COR-L47 (cell line): ENCODE results near the gene RSL24D1.

Experiments
- DNase-seq: peaks from one replicate; lab custom pipeline; 2025; lab: John Stamatoyannopoulos, UW

RSL24D1 gene

GRCh38 chr15:55196458-55197361 lies at the start of gene RSL24D1:
TSS of gene RSL24D1 (minus strand) at chr15:55196941. CDS start at chr15:55196890, 51 bp downstream.
- DNase-seq, result peak; percentile 98

DNA sequence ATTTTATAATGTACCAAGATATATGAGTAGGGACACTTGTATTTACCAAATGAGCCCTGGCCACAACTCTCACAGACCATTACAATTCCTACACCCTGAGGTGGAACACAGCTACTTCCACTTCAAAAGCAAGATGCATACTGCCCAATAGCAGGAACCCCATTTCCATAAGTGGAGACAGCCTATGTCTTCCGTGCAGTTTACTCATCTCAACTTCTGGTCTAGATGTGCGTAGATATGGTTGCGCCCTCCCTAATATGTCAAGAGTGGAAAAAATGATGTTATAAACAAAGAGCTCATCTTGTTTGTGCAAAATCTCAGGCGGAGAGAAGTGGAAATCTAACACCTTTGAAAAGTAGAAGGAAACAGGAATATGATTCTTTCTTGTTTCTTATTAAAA lies 48.3 kb upstream of the RSL24D1 start:
- DNase-seq, result no peak

- no peak for DNase-seq
Observed at GRCh38 chr15:55241891-55242290, 45.1 kb upstream of the RSL24D1 start.

GRCh38 chr15:55241186-55241585 lies 44.4 kb upstream of the RSL24D1 start:
- DNase-seq, result no peak

DNA sequence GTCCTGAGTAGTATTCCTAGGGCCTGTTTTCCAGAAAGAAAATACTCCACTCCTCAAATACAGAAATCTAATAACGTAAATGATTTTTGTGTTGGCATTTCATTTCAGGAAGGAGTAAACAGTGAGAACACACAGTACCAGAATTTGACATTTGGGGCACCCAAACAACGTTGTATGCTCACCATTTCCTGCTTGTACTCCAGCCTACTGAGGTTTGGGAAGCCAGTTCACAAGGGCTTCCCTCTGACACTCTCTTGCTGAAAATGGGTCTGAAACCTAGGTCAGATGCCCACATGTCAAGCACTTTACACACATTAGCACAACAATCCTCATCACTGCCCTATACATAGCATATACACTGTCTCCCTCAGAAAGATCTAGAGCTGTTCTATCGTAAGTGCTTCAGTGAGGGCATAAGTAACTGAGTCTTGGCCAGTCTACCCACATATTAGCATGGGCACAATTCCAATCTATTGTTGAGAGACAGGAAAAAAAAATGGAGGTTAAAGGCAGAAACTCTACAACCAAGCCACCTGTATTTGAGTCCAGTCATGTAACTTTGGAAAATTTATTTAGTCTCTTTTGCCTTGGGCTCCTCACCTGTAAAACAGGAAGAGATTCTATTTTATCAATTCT lies 43.5 kb upstream of the RSL24D1 start:
- DNase-seq, result no peak

GRCh38 chr15:55239440-55240124 lies 42.8 kb upstream of the RSL24D1 start:
- no peak for DNase-seq

GRCh38 chr15:55238877-55239276 lies 42.1 kb upstream of the RSL24D1 start:
- DNase-seq, result no peak

- no peak for DNase-seq
Observed at GRCh38 chr15:55237219-55238130, 40.7 kb upstream of the RSL24D1 start.

DNA sequence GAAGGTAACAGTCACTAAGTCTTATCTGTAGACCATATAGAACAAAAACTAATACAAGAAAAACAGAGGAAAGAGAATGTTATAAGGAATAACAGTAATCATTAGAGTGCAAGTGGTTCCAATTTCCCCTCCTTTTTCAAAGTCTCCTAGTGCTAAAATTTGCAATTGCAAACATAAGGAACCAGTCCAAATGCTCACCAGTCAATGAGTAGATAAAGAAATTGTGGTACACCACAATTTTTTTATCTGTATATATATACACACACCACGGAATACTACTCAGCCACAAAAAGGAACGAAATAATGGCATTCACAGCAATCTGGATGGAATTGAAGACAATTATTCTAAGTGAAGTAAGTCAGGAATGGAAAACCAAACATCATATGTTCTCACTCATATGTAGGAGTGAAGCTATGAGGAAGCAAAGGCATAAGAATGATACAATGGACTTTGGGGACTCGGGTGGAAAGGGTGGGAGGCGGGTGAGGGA lies 38.9 kb upstream of the RSL24D1 start:
- no peak for DNase-seq

DNA sequence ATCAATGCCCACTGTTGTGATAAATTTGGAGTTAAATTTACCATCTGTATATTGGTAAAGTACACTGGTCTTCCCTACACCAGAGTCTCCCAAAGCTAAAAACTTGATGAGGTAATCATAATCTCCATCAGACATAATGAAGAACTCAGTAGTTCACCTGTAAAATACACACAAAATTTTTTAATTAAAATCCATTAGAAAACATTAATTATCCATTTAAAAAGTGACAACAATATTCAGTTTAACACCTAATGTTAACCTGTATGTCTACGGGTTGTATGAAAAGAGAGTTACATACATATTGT lies 38.0 kb upstream of the RSL24D1 start:
- no peak for DNase-seq

- no peak for DNase-seq
Observed at GRCh38 chr15:55234104-55234799, 37.5 kb upstream of the RSL24D1 start.

GRCh38 chr15:55231455-55231854 lies 34.7 kb upstream of the RSL24D1 start:
- DNase-seq, result no peak

DNA sequence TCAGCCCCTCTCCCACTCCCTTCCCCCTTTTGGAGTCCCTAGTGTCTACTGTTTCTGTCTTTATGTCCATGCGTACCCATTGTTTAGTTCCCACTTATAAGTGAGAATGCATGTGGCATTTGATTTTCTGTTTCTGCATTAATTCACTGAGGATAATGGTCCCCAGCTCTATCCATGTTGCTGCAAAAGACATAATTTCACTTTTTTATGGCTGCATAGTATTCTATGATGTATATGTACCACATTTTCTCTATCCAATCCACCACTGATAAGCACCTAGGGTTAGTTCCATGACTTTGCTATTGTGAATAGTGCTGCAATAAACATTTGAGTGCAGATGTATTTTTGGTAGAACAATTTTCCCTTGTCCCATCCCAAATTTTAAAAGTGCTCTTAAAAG lies 34.2 kb upstream of the RSL24D1 start:
- no peak for DNase-seq

DNA sequence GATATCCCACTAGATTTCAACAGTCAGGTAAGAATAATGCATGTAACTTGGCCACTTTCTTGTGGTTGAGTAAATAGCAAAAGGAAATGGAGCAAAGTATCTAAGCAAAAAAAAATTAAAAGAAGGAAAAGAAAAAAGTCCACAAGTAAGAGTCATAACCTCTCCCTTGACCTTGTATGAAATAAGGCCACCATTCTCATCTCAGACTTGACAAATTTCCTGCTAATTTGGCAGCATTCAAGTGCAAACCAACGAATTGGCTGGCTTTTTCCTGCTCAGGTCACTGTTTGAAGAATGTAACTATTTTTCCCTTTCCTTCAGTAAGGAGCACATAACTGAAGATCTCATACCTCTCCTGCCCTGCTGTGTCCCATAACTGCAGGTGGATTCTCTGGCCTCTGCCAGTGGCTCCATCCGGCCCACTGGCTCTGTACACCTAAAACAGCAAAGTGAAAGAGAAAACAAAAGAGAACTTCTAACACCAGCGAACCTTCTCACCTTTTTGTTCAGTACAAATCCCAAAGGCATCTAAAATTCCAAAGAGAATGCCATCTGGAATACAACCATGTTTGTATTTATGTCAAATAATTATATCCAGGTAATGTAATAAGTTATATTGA lies 33.4 kb upstream of the RSL24D1 start:
- DNase-seq, result no peak

DNA sequence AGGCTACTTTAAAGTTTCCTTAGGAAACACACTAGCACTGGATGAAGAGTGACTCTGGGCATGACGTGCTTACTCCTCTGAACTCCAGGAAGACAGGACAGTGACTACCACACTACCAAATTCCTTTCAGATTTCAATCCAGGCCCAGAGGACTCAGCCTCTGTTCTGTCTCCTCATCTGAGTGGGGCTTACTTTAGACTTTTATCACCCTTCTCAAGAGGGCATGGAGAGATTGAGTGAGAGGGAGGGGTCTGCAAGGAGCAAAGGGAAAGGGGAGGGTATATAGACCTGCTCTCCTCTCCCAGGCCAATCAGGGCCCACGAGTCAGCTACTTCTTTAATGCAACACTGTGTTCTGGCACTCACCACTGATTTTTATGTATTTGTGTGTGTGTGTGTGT lies 29.4 kb upstream of the RSL24D1 start:
- no peak for DNase-seq

DNA sequence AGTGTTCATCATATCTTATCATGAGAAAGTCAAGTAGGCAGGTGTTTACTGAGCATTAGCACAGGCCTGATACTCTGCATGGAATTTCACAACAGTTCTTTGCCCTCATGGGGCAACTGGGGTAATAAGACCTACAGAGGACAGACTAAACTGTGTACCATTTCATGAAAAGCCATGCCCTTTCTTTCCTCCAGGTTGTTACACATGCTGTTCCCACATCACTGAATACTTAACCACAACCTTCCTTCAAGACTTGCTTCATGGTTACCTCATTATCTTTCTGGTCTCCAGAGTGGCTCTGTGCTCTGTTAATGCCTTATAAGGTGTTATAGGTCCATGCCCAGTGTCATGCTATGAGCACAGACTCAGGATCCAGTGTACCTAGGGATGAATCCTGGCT lies 28.2 kb upstream of the RSL24D1 start:
- DNase-seq, result no peak

GRCh38 chr15:55222588-55222987 lies 25.8 kb upstream of the RSL24D1 start:
- DNase-seq, result no peak

- no peak for DNase-seq
Observed at GRCh38 chr15:55221090-55222011, 24.6 kb upstream of the RSL24D1 start.

- DNase-seq, result no peak
Observed at GRCh38 chr15:55220606-55221005, 23.9 kb upstream of the RSL24D1 start.

DNA sequence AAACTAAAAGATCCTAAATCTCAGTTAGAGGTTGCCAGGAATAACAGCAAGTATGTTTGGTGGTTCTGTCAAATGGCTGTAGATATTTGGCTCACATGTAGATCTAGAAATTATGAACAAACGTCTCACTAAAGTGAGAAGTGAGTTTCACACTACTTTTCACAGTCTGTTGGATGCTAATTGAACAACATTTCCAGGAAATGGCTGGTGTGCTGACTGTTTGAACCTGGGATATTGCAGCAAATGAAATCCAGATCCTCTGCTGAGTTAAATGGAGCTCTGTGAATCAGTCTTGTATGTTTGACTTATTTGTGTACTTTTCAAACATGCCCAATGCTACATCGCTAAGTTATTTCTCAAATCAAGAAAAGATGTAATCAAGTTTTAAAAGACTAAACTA lies 21.3 kb upstream of the RSL24D1 start:
- no peak for DNase-seq
